ENCODE measurements around the gene ACACB. TPM values are rescaled to one million over a fixed set of nuclear protein-coding genes. Genes with fewer than 3 reads are reported as not detected.
"Not testable (repeated sequence)": the region's sequence is repeated elsewhere in the genome, so short reads cannot be mapped to it uniquely, and the experiment has no call there.

The ACACB gene
- total RNA-seq, 2 donors from 2014 or later = 3.4 to 11.1 TPM

- peaks cover 7 to 13% of the 10 kb centered on the region in 2 donors for H3K27me3 Mint-ChIP-seq
- DNase-seq (ENCODE audit: low spot score) (no peak), ATAC-seq (no peak)
- no peak overlapping the region for H3K4me3 Mint-ChIP-seq
- H3K36me3 Mint-ChIP-seq = no peaks in the 10 kb centered on the region
- no peaks in the 10 kb centered on the region for H3K9me3 Mint-ChIP-seq
- H3K4me1 Mint-ChIP-seq (ENCODE audit: low read depth in 2 of 2) = peaks cover 3 to 5% of the 10 kb centered on the region in 2 donors
- no peak overlapping the region for H3K27ac Mint-ChIP-seq
These were observed 23.0 kb downstream of the ACACB start for GRCh38 chr12:109139360-109139759.

GRCh38 chr12:109139791-109140190, 23.4 kb downstream of the ACACB start:
- H3K4me3 Mint-ChIP-seq = no peak overlapping the region
- no peaks in the 10 kb centered on the region for H3K36me3 Mint-ChIP-seq
- ATAC-seq = no peak
- no peak overlapping the region for H3K27ac Mint-ChIP-seq
- H3K27me3 Mint-ChIP-seq = peaks cover 7 to 12% of the 10 kb centered on the region in 2 donors
- no peaks in the 10 kb centered on the region for H3K9me3 Mint-ChIP-seq
- peaks cover 3 to 5% of the 10 kb centered on the region in 2 donors for H3K4me1 Mint-ChIP-seq (ENCODE audit: low read depth in 2 of 2)
- no peak for DNase-seq (ENCODE audit: low spot score)

- H3K4me1 Mint-ChIP-seq (ENCODE audit: low read depth in 2 of 2) = peaks cover 3 to 5% of the 10 kb centered on the region in 2 donors
- H3K27ac Mint-ChIP-seq = no peak overlapping the region
- peaks cover 6 to 7% of the 10 kb centered on the region in 2 donors for H3K27me3 Mint-ChIP-seq
- ATAC-seq (no peak), DNase-seq (ENCODE audit: low spot score) (no peak)
- no peaks in the 10 kb centered on the region for H3K9me3 Mint-ChIP-seq
- H3K36me3 Mint-ChIP-seq = no peaks in the 10 kb centered on the region
- H3K4me3 Mint-ChIP-seq = no peak overlapping the region
These were observed 24.2 kb downstream of the ACACB start for GRCh38 chr12:109140560-109140959.

- H3K36me3 Mint-ChIP-seq = no peaks in the 10 kb centered on the region
- ATAC-seq = no peak
These were observed 27.8 kb downstream of the ACACB start for GRCh38 chr12:109144224-109144623.

GRCh38 chr12:109147126-109147525, 30.7 kb downstream of the ACACB start:
- DNase-seq (ENCODE audit: low spot score); H3K4me3 Mint-ChIP-seq; ATAC-seq; H3K36me3 Mint-ChIP-seq; H3K4me1 Mint-ChIP-seq (ENCODE audit: low read depth in 2 of 2); H3K9me3 Mint-ChIP-seq: not testable (repeated sequence)
- H3K27me3 Mint-ChIP-seq = peaks cover 0 to 10% of the 10 kb centered on the region in 2 donors
- H3K27ac Mint-ChIP-seq = peak overlapping the region in 1 of 2 donors; percentile 52

More at GRCh38 chr12:109144224-109144623, 27.8 kb downstream of the ACACB start:
- Mint-ChIP-seq H3K4me1 (ENCODE audit: low read depth in 2 of 2) (peaks cover 3 to 5% of the 10 kb centered on the region in 2 donors), H3K27ac (no peak overlapping the region), H3K4me3 (no peak overlapping the region), H3K9me3 (no peaks in the 10 kb centered on the region), H3K27me3 (peaks cover 0 to 5% of the 10 kb centered on the region in 2 donors)
- no peak for DNase-seq (ENCODE audit: low spot score)

- H3K36me3 Mint-ChIP-seq = no peaks in the 10 kb centered on the region
- peaks cover 0 to 10% of the 10 kb centered on the region in 2 donors for H3K27me3 Mint-ChIP-seq
- H3K4me1 Mint-ChIP-seq (ENCODE audit: low read depth in 2 of 2) = peaks cover 0 to 1% of the 10 kb centered on the region in 2 donors
- H3K4me3 Mint-ChIP-seq = no peak overlapping the region
- DNase-seq (ENCODE audit: low spot score) (no peak), ATAC-seq (no peak)
- no peak overlapping the region for H3K27ac Mint-ChIP-seq
- no peaks in the 10 kb centered on the region for H3K9me3 Mint-ChIP-seq
These were observed 31.6 kb downstream of the ACACB start for GRCh38 chr12:109147954-109148353.

- Mint-ChIP-seq H3K27ac (no peak overlapping the region), H3K36me3 (no peaks in the 10 kb centered on the region), H3K9me3 (no peaks in the 10 kb centered on the region), H3K4me3 (no peak overlapping the region), H3K27me3 (peaks cover 0 to 10% of the 10 kb centered on the region in 2 donors), H3K4me1 (ENCODE audit: low read depth in 2 of 2) (peaks cover 8 to 11% of the 10 kb centered on the region in 2 donors)
- DNase-seq (ENCODE audit: low spot score) = no peak
- no peak for ATAC-seq
These were observed 33.8 kb downstream of the ACACB start for GRCh38 chr12:109150124-109150640.

GRCh38 chr12:109151457-109151856, 35.1 kb downstream of the ACACB start:
- Mint-ChIP-seq H3K36me3 (no peaks in the 10 kb centered on the region), H3K4me1 (ENCODE audit: low read depth in 2 of 2) (peaks cover 13 to 14% of the 10 kb centered on the region in 2 donors), H3K4me3 (no peak overlapping the region), H3K27ac (no peak overlapping the region), H3K9me3 (no peaks in the 10 kb centered on the region), H3K27me3 (peaks cover 0 to 10% of the 10 kb centered on the region in 2 donors)
- ATAC-seq (no peak), DNase-seq (ENCODE audit: low spot score) (no peak)

- Mint-ChIP-seq H3K4me1 (ENCODE audit: low read depth in 2 of 2) (peaks cover 13 to 14% of the 10 kb centered on the region in 2 donors), H3K9me3 (no peaks in the 10 kb centered on the region), H3K36me3 (no peaks in the 10 kb centered on the region), H3K4me3 (peak overlapping the region; percentile 79), H3K27me3 (peaks cover 0 to 10% of the 10 kb centered on the region in 2 donors), H3K27ac (no peak overlapping the region)
- DNase-seq (ENCODE audit: low spot score) = no peak
- no peak for ATAC-seq
These were observed 37.5 kb downstream of the ACACB start for GRCh38 chr12:109153821-109154441.

GRCh38 chr12:109154451-109155438, 38.4 kb downstream of the ACACB start:
- peak overlapping the region; percentile 79 for H3K4me3 Mint-ChIP-seq
- peaks cover 0 to 4% of the 10 kb centered on the region in 2 donors for H3K27me3 Mint-ChIP-seq
- peak overlapping the region in 1 of 2 donors; percentile 22 for H3K27ac Mint-ChIP-seq
- H3K36me3 Mint-ChIP-seq = no peaks in the 10 kb centered on the region
- DNase-seq (ENCODE audit: low spot score) (peak; percentile 79), ATAC-seq (peak; percentile 98)
- no peaks in the 10 kb centered on the region for H3K9me3 Mint-ChIP-seq
- H3K4me1 Mint-ChIP-seq (ENCODE audit: low read depth in 2 of 2) = peaks cover 13 to 14% of the 10 kb centered on the region in 2 donors

- H3K4me3 Mint-ChIP-seq = peak overlapping the region; percentile 79
- ATAC-seq = no peak
These were observed 39.6 kb downstream of the ACACB start for GRCh38 chr12:109156036-109156435.

GRCh38 chr12:109156586-109156985, 40.2 kb downstream of the ACACB start:
- Mint-ChIP-seq H3K36me3 (no peaks in the 10 kb centered on the region), H3K9me3 (no peaks in the 10 kb centered on the region), H3K27me3 (peaks cover 0 to under 1% of the 10 kb centered on the region in 2 donors), H3K4me1 (ENCODE audit: low read depth in 2 of 2) (peaks cover 13 to 14% of the 10 kb centered on the region in 2 donors), H3K27ac (no peak overlapping the region), H3K4me3 (no peak overlapping the region)
- no peak for DNase-seq (ENCODE audit: low spot score)
- ATAC-seq = no peak

More at GRCh38 chr12:109156036-109156435, 39.6 kb downstream of the ACACB start:
- no peaks in the 10 kb centered on the region for H3K9me3 Mint-ChIP-seq
- H3K27me3 Mint-ChIP-seq = peaks cover 0 to 4% of the 10 kb centered on the region in 2 donors
- no peaks in the 10 kb centered on the region for H3K36me3 Mint-ChIP-seq
- no peak overlapping the region for H3K27ac Mint-ChIP-seq
- no peak for DNase-seq (ENCODE audit: low spot score)
- H3K4me1 Mint-ChIP-seq (ENCODE audit: low read depth in 2 of 2) = peaks cover 13 to 14% of the 10 kb centered on the region in 2 donors

- Mint-ChIP-seq H3K27me3 (no peaks in the 10 kb centered on the region), H3K9me3 (no peaks in the 10 kb centered on the region), H3K4me3 (no peak overlapping the region), H3K36me3 (no peaks in the 10 kb centered on the region), H3K27ac (no peak overlapping the region), H3K4me1 (ENCODE audit: low read depth in 2 of 2) (peaks cover 13 to 14% of the 10 kb centered on the region in 2 donors)
- DNase-seq (ENCODE audit: low spot score) (no peak), ATAC-seq (no peak)
These were observed 41.6 kb downstream of the ACACB start for GRCh38 chr12:109157986-109158385.
